K562 (cell line): ENCODE results near the gene POLR3A. TPM values are rescaled to one million over a fixed set of nuclear protein-coding genes. Genes with fewer than 3 reads are reported as not detected.

Experiments
- BRF1 ChIP-seq: IDR thresholded peaks from 3 replicates; pipeline ENCODE4 v1.6.1; 2011; ENCODE audit warnings: borderline replicate concordance, mild to moderate bottlenecking; ENCODE audit not compliant: insufficient read length; ENCODE audit errors: extremely low read depth
- C11orf30 ChIP-seq: fragments of 450-650 bp; IDR thresholded peaks from 2 replicates; pipeline ENCODE4 v1.6.1; 2016; ENCODE audit warnings: low read depth, mild to moderate bottlenecking
- E2F5 ChIP-seq: sonication (generic); formaldehyde crosslinking; IDR thresholded peaks from 2 replicates; pipeline ENCODE4 v1.8.0; 2022; ENCODE audit warnings: mild to moderate bottlenecking, missing genetic modification reagents
- ELK3 ChIP-seq: fragments of 450-650 bp; formaldehyde crosslinking; IDR thresholded peaks from 2 replicates; pipeline ENCODE4 v1.4.0; 2020; ENCODE audit warnings: mild to moderate bottlenecking
- GMEB1 ChIP-seq: fragments of 250-450 bp; sonication (Bioruptor Pico); IDR thresholded peaks from 2 replicates; pipeline ENCODE4 v1.4.0; 2020; ENCODE audit warnings: mild to moderate bottlenecking
- JUND ChIP-seq, 2 experiments: IDR thresholded peaks; 2 replicates in 1 of 2; 3 replicates in 1 of 2; pipeline ENCODE4 v1.6.1; 2011; ENCODE audit warnings: borderline replicate concordance in 2 of 2, low read depth in 2 of 2, low read length in 2 of 2, improper control_type of control experiment in 1 of 2, missing biosample characterization in 1 of 2, missing genetic modification characterization in 1 of 2, missing genetic modification reagents in 1 of 2
- MAFF ChIP-seq: IDR thresholded peaks from 2 replicates; pipeline ENCODE4 v1.6.1; 2012; ENCODE audit warnings: low read length, improper control_type of control experiment
- MTA1 ChIP-seq: fragments of 450-650 bp; IDR thresholded peaks from 2 replicates; pipeline ENCODE4 v1.6.1; 2017; ENCODE audit warnings: borderline replicate concordance
- SMAD4 ChIP-seq: fragments of 250-450 bp; sonication (Bioruptor Pico); conservative IDR thresholded peaks from 2 replicates; pipeline ENCODE4 v1.8.0; 2021; ENCODE audit warnings: inconsistent platforms, mild to moderate bottlenecking, moderate library complexity
- SOX6 ChIP-seq: fragments of 450-650 bp; IDR thresholded peaks from 2 replicates; pipeline ENCODE4 v1.6.1; 2014; ENCODE audit warnings: mild to moderate bottlenecking
- TEAD4 ChIP-seq, 2 experiments: sonication (generic) in 1 of 2; formaldehyde crosslinking in 1 of 2; IDR thresholded peaks; 2 replicates each; pipeline versions ENCODE4 v1.6.1 to v1.8.0; 2012 to 2022; ENCODE audit warnings: borderline replicate concordance in 1 of 2, inconsistent platforms in 1 of 2, low read length in 1 of 2, mild to moderate bottlenecking in 1 of 2, missing genetic modification reagents in 1 of 2
- ZNF263 ChIP-seq: sonication (generic); formaldehyde crosslinking; IDR thresholded peaks from 2 replicates; pipeline ENCODE4 v1.8.0; 2022; ENCODE audit warnings: mild to moderate bottlenecking, missing genetic modification reagents, borderline replicate concordance
- polyA plus RNA-seq, 8 experiments: library from polyadenylated mRNA; depleted of rRNA in 4 of 8; stranded (reverse) in 5 of 8; unstranded in 3 of 8; fragments of >200 nt; fragmentation: Nextera tagmentation in 2 of 8; fragmentation: Illumina TruSeq in 1 of 8; extraction: Ambion mirVana in 2 of 8; extraction: Trizol in 1 of 8; gene quantifications; 2 replicates each; pipeline versions ENCODE4 v1.2.1 to v1.2.3, GENCODE V29; 2011 to 2014; ENCODE audit warnings: inconsistent platforms in 1 of 8, missing spikeins in 1 of 8
- total RNA-seq, 7 experiments: library from RNA; depleted of rRNA in 6 of 7; stranded (reverse); fragments of >200 nt in 6 of 7; fragmentation: Illumina TruSeq in 2 of 7; extraction: Trizol in 2 of 7; gene quantifications; 2 replicates each; pipeline versions ENCODE4 v1.2.1 to v1.2.3, GENCODE V29; 2011 to 2021; ENCODE audit warnings: low replicate concordance in 1 of 7

Gene POLR3A
- total and polyA plus RNA-seq, 9 of the 15 experiments (the other 6 are each of a cell fraction or from before 2014, with no cell fraction given) = 14.9 to 37.0 (median 26.7) TPM

- TF ChIP-seq GMEB1 (CRISPR knock-in tag) (0 out of 2 replicates have a peak, but pooled peaks have one; percentile 29), ELK3 (CRISPR knock-in tag) (no peak), E2F5 (CRISPR knock-in tag) (no peak), MTA1 (peak; percentile 80; the same call in 1 of the 2 replicates), JUND (IDR thresholded peaks at IDR 0.05; ENCODE audit: borderline replicate concordance, low read depth, low read length) (peak; percentile 28; the same call in 1 of the 2 replicates), JUND (tag; IDR thresholded peaks at IDR 0.05; ENCODE audit: borderline replicate concordance, low read depth, low read length) (peak; percentile 25; the same call in 1 of the 3 replicates), SOX6 (peak; percentile 73; the same call in 1 of the 2 replicates), MAFF (peak; percentile 47; the same call in 1 of the 2 replicates), SMAD4 (0 out of 2 replicates have a peak, but pooled peaks have one; percentile 12), TEAD4 (IDR thresholded peaks at IDR 0.05; ENCODE audit: low read length) (peak; percentile 44; the same call in 1 of the 2 replicates), TEAD4 (CRISPR knock-in tag; IDR thresholded peaks at IDR 0.05; ENCODE audit: borderline replicate concordance) (no peak), BRF1 (no peak), C11orf30 (peak; percentile 60; the same call in 1 of the 2 replicates), ZNF263 (CRISPR knock-in tag) (no peak)
Observed at GRCh38 chr10:77969114-77969513, 60.2 kb downstream of the POLR3A start (continued).
